Measurements from ENCODE around the gene TOX2. TPM values are rescaled to one million over a fixed set of nuclear protein-coding genes. Genes with fewer than 3 reads are reported as not detected.

Gene TOX2
- total RNA-seq, 1 donor from 2014 or later: 24.3 TPM

DNA sequence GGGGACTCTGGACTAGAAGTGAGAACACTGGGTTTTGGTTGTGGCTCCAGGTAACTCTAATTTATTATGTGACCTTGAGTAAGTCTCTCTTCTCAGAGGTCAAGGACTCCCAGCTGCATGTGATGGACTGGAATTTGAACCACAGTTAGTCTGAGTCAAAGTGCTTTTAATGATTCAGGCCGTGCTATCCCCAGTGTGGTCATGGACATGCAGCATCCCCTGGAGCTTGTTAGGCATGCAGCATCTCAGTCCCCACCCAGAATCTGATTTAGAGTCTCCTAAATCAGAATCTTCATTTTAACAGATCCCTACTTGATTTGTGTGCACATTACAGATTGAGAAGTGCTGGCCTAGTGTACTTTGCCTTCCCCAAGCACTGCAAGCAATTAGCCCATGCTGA is 74.2 kb downstream of the TOX2 start:
- Histone ChIP-seq H3K36me3 (no peaks in the 10 kb centered on the region), H3K27me3 (no peaks in the 10 kb centered on the region), H3K4me3 (no peak overlapping the region), H3K4me1 (no peaks in the 10 kb centered on the region), H3K9me3 (peaks cover 3% of the 10 kb centered on the region), H3K27ac (no peak overlapping the region)
- intact Hi-C loops (cut with DNase I): no loop called here
- no peak for TF ChIP-seq CTCF (IDR thresholded peaks at IDR 0.05)
- no peak for ATAC-seq
- no peak for DNase-seq

GRCh38 chr20:43991261-43991660 is 76.6 kb downstream of the TOX2 start:
- no peak for ATAC-seq
- DNase-seq: no peak
- Histone ChIP-seq H3K27ac (no peak overlapping the region), H3K4me3 (no peak overlapping the region), H3K36me3 (no peaks in the 10 kb centered on the region), H3K27me3 (no peaks in the 10 kb centered on the region), H3K9me3 (peaks cover 3% of the 10 kb centered on the region), H3K4me1 (no peaks in the 10 kb centered on the region)
- TF ChIP-seq CTCF (IDR thresholded peaks at IDR 0.05): no peak
- intact Hi-C loops (cut with DNase I): no loop called here

DNA sequence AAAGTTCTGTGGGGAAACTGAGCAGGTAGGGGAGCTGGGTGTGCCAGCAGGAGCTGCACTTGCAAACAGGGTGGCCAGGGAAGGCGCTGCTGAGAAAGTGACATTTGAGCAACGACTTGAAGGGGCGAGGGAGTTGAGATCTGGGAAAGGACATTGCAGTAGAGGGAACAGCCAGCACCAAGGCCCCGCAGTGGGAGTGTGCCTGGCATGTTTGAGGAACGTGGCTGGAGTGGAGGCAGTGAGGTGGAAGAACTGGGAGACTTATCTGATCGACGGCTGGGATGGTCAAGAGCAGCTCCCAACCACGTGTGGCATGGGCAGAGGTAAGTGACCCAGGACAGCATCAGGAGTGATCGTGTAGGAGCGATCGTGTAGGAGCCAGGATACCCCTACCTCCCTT is 77.3 kb downstream of the TOX2 start:
- Histone ChIP-seq H3K27me3 (no peaks in the 10 kb centered on the region), H3K36me3 (no peaks in the 10 kb centered on the region), H3K27ac (no peak overlapping the region), H3K4me1 (no peaks in the 10 kb centered on the region), H3K9me3 (peaks cover 3% of the 10 kb centered on the region), H3K4me3 (no peak overlapping the region)
- no peak for TF ChIP-seq CTCF (IDR thresholded peaks at IDR 0.05)
- intact Hi-C loops (cut with DNase I): no loop called here
- DNase-seq (no peak), ATAC-seq (no peak)

DNA sequence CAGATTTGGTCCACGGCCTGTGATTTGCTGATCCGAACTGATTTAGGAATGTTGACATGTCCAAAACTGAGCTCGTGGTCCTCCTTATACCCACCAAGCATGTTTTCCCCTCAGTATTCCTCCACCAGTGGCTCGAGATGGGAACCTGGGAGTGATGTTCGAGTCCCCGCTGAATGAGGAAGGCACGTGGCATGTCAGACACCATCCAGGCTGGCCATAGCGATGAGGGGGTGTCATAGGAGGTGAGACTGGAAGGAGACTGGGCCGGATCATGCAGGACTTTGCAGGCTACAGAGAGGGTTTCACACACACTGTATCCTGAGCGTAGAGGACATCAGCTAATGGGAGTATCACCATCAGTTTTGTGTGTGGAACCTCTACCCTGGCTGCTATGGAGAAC is 78.2 kb downstream of the TOX2 start:
- TF ChIP-seq CTCF (IDR thresholded peaks at IDR 0.05): no peak
- DNase-seq: no peak
- no peaks in the 10 kb centered on the region for H3K36me3 ChIP-seq
- intact Hi-C loops (cut with DNase I): no loop called here
- no peak for ATAC-seq
- H3K4me3 ChIP-seq: no peak overlapping the region
- H3K27ac ChIP-seq: no peak overlapping the region
- no peaks in the 10 kb centered on the region for H3K27me3 ChIP-seq
- no peaks in the 10 kb centered on the region for H3K4me1 ChIP-seq
- peaks cover 3% of the 10 kb centered on the region for H3K9me3 ChIP-seq

DNA sequence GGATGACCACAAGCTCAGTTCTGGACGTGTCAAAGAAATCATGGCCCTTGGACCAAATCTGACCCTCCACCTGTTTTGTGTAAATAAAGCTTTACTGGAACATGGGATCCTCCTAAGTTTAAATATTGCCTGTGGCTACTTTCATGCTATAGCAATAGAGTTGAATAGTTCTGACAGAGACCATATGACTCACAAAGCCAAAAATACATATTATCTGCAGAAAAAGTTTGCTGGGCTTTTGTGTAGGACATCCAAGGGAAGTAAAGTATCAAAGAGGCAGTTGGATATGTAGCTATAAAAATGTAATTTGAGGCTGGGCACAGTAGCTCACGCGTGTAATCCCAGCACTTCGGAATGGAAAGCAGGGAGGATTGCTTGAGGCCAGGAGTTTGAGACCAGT is 78.9 kb downstream of the TOX2 start:
- no peak for TF ChIP-seq CTCF (IDR thresholded peaks at IDR 0.05)
- H3K27me3 ChIP-seq: no peaks in the 10 kb centered on the region
- H3K4me1 ChIP-seq: no peaks in the 10 kb centered on the region
- no peak for DNase-seq
- intact Hi-C loops (cut with DNase I): no loop called here
- no peak overlapping the region for H3K27ac ChIP-seq
- peaks cover 3% of the 10 kb centered on the region for H3K9me3 ChIP-seq
- no peaks in the 10 kb centered on the region for H3K36me3 ChIP-seq
- H3K4me3 ChIP-seq: no peak overlapping the region
- ATAC-seq: no peak

DNA sequence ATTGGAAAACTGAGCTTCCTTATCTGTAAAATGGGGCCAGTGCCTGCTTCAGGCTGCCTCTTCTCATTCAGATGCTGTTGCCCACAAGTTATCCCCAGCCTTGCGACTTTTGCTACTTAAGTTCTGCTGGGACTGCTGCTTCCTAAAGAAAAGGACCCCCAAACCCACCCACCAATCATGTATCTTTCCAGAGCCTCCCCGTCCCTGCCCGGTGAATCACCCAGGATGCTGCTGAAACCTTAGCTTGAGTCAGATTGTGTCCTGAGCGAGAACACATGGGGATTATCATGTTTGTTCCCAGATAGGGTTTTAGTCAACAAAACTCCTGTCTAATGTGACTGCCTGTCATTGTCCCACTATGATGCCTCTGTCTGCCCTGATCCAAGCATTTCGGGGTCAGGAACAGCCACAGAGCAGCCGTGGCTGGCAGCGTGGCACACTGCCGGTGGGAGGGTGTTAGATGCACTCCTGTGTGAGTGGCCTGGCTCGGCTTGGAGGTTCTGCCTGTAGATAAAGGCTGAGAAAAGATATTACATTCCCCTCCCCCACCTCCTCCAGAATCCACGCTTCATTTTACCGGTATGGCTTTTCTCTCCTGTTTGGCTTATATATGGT is 79.9 kb downstream of the TOX2 start:
- Histone ChIP-seq H3K4me3 (no peak overlapping the region), H3K9me3 (peaks cover 3% of the 10 kb centered on the region), H3K27ac (no peak overlapping the region), H3K36me3 (no peaks in the 10 kb centered on the region), H3K27me3 (no peaks in the 10 kb centered on the region), H3K4me1 (no peaks in the 10 kb centered on the region)
- DNase-seq (no peak), ATAC-seq (no peak)
- intact Hi-C loops (cut with DNase I): no loop called here
- no peak for TF ChIP-seq CTCF (IDR thresholded peaks at IDR 0.05)

Measured in upper lobe of right lung (tissue), 1 donor.